ENCODE results near the gene AUH. TPM values are rescaled to one million over a fixed set of nuclear protein-coding genes. Genes with fewer than 3 reads are reported as not detected.

Gene AUH
- total and polyA plus RNA-seq, 5 experiments from 2014 or later: 10.0 to 30.5 (median 11.7) TPM

DNA sequence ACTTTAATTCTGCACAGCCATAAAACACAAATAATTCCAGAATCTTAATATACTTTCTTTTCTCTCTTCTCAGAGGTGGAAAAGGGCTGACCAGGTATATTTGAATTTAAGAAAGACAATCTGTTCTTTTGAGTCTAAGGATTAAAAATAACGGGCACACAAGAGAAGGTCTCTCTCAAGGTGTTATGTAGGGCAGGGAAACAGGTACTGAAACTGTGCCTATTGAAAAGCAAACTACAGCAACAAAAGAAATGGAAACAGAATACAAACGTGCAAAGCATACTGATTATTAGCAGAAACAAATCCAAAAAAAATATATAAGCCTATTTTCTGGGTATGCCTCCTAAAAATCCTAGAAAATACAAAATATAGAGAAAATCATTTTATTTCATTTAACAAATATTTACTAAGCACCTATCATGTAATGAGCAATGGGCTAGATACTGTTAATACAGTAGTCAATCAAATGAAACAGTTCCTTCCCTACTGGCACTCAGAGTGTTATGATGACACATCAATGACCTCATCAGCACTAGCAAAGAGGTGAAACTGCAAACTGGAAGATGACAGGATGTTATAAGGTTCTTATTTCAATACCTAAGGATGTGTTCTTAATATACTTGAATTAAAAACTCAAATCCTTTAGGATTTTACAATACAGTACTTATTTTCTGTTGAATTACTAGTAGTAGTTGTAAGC lies 87.7 kb downstream of the AUH start:
- POLR2A ChIA-PET: no interaction called here
- ATAC-seq: no peak

DNA sequence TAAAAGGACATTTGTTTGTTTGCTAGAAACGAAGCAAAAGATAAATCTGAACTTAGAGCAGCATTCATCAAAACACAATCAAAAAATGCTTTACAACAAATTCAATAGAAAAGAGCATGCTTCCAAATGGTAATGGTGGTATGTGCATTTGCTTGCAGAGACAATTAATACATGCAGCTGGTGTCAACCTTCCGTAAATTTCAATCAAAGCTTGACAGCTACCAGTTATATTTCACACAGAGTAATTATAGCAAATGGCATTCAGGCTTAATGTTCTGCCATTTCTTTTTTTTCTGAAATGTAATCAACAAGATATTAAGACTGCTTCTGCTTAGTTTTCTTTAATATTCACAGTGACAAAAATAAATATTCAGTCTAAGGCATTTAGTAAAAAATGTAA lies 90.6 kb downstream of the AUH start:
- no peaks in the 10 kb centered on the region for H3K27me3 Mint-ChIP-seq
- H3K27ac Mint-ChIP-seq: no peak overlapping the region
- POLR2A ChIA-PET: no interaction called here
- ATAC-seq (no peak), DNase-seq (no peak)
- H3K36me3 Mint-ChIP-seq: peaks cover 0 to 25% (median 8%) of the 10 kb centered on the region in 3 donors
- H3K9me3 Mint-ChIP-seq: no peaks in the 10 kb centered on the region
- H3K4me3 Mint-ChIP-seq: no peak overlapping the region
- H3K4me1 Mint-ChIP-seq: peaks cover 0 to 2% (median under 1%) of the 10 kb centered on the region in 4 donors

More for the DNA sequence above, 87.7 kb downstream of the AUH start:
- Mint-ChIP-seq H3K27ac (no peak overlapping the region), H3K27me3 (no peaks in the 10 kb centered on the region), H3K4me1 (peaks cover 0 to 5% (median under 1%) of the 10 kb centered on the region in 4 donors), H3K4me3 (no peak overlapping the region), H3K36me3 (peaks cover 4 to 16% (median 13%) of the 10 kb centered on the region in 3 donors), H3K9me3 (no peaks in the 10 kb centered on the region)
- DNase-seq: no peak

DNA sequence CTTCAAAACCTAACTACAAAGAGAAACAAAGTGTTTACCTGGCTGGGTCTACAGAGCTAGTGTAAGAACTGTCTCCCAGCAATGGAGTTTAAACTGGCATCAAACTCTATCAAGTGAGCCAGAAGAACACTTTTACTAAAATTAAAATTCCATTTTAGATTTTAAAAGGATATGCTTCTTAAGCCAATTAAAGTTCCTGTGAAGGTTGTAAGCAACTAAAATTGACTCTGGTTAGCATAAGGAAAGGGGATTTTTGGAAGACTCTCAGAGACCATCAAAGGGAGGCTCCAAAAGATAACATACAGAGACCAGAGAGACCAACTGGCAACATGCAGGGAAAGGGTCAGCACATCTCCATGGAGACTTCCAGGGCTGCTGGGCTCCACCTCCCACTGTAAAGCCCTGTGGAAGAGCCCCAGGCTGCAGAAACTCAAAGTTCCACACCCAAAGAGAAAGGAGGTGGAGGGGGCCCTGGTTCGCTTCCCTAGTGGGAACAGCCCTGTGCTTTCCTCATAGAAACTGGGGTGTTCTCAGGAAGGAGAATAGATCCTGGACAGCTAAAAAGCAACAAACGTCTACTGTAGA lies 91.7 kb downstream of the AUH start:
- ATAC-seq (no peak), DNase-seq (no peak)
- Mint-ChIP-seq H3K9me3 (peaks cover 1 to 7% (median 4%) of the 10 kb centered on the region in 9 donors), H3K36me3 (peaks cover 5 to 28% (median 14%) of the 10 kb centered on the region in 3 donors), H3K4me1 (peaks cover 0 to 2% (median under 1%) of the 10 kb centered on the region in 4 donors), H3K27ac (no peak overlapping the region), H3K4me3 (no peak overlapping the region), H3K27me3 (no peaks in the 10 kb centered on the region)
- POLR2A ChIA-PET: no interaction called here

DNA sequence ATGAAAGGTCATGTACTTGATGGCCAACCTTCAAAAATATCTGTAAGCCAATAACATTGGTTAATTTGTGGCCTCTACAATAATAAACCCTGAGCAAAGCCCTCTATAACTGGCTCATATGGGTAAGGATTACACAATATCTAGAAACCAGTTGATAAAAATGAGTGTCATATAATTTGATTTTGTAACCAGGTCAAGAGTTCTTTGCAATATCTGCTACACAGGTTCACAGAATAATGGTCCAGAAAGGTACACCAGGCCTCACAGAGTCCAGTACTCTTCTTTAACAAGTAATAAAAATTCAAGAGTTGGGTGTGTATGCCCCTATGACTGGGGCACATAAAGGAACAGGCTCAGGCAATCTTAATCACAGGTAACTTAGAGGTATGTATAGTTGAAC lies 95.3 kb downstream of the AUH start:
- H3K36me3 Mint-ChIP-seq: peaks cover 20 to 50% (median 29%) of the 10 kb centered on the region in 3 donors
- POLR2A ChIA-PET: no interaction called here
- no peak overlapping the region for H3K4me3 Mint-ChIP-seq
- ATAC-seq: no peak
- no peaks in the 10 kb centered on the region for H3K27me3 Mint-ChIP-seq
- peaks cover 0 to 1% (median 0%) of the 10 kb centered on the region in 4 donors for H3K4me1 Mint-ChIP-seq
- no peak overlapping the region for H3K27ac Mint-ChIP-seq
- H3K9me3 Mint-ChIP-seq: peaks cover 11 to 22% (median 16%) of the 10 kb centered on the region in 9 donors
- no peak for DNase-seq

DNA sequence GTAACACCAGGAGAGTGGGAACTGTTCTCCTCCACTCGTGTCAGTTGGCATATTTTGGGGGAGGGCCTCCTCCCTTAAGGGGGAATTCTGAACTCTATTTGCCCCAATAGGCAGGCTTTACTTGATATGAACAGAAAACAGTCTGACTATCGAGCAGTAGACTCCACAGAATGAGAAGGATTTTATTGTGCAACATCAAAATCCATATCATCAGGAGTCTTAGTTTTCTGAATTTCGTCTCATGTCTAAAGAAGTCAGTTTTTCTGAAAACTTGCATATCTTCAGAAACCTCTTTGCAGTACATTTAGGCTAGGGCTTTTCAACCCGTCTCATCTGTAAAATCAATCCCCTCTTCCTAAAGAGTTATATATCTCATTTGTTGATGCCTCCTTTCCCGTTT lies 96.2 kb downstream of the AUH start:
- no peaks in the 10 kb centered on the region for H3K27me3 Mint-ChIP-seq
- H3K4me1 Mint-ChIP-seq: peaks cover 0 to 3% (median under 1%) of the 10 kb centered on the region in 4 donors
- H3K36me3 Mint-ChIP-seq: peaks cover 20 to 52% (median 29%) of the 10 kb centered on the region in 3 donors
- DNase-seq (no peak), ATAC-seq (no peak)
- POLR2A ChIA-PET: no interaction called here
- H3K27ac Mint-ChIP-seq: no peak overlapping the region
- H3K9me3 Mint-ChIP-seq: peaks cover 11 to 22% (median 16%) of the 10 kb centered on the region in 9 donors
- no peak overlapping the region for H3K4me3 Mint-ChIP-seq

DNA sequence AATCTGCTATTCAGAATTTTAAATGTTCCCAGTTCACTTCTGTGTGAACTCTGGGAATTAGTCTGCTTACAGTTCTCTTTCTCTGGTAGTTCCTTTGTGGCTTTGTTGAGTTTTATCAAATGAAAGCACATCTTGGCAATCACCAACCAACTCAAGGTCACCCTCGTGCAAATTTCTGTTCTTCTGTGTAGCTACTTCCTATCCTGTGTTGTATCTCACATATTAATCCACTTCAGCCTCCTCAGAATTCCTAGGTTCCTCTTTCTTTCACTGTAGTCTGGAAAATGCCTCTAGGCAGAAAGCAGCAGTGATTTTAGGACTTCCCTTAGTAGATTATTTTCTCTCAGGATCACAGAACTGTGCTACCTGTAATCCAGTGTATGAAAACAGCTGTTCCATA lies 100.3 kb downstream of the AUH start:
- DNase-seq: no peak
- Mint-ChIP-seq H3K4me3 (no peak overlapping the region), H3K27me3 (no peaks in the 10 kb centered on the region), H3K27ac (peak overlapping the region in 1 of 10 donors; percentile 63), H3K36me3 (peaks cover 20 to 39% (median 22%) of the 10 kb centered on the region in 3 donors), H3K4me1 (peaks cover 3 to 11% (median 8%) of the 10 kb centered on the region in 4 donors), H3K9me3 (peaks cover 11 to 22% (median 16%) of the 10 kb centered on the region in 9 donors)
- no peak for ATAC-seq
- POLR2A ChIA-PET: no interaction called here

DNA sequence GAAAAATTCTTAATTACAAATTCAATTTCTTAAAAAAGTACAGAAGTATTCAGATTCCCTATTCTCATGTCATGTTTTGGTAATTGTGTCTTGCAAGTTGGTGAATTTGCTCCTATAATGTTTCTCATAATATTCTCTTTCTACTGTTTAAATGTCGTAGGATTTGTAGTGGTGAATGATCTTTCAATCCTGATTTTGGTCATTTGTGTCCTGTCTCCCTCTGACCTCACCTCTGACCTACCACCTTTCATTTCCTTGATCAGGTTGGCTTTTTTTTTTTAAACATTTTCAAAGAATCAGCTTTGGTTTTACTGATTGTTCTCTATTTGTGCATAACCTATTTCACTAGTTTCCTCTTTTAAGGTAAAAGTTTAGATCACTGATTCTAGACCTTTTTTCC lies 102.6 kb downstream of the AUH start:
- no peaks in the 10 kb centered on the region for H3K27me3 Mint-ChIP-seq
- DNase-seq: no peak
- peaks cover 4 to 8% (median 5%) of the 10 kb centered on the region in 9 donors for H3K9me3 Mint-ChIP-seq
- H3K4me3 Mint-ChIP-seq: no peak overlapping the region
- POLR2A ChIA-PET: no interaction called here
- H3K4me1 Mint-ChIP-seq: peaks cover 10 to 14% (median 12%) of the 10 kb centered on the region in 4 donors
- H3K36me3 Mint-ChIP-seq: peaks cover 6 to 22% (median 9%) of the 10 kb centered on the region in 3 donors
- no peak for ATAC-seq
- no peak overlapping the region for H3K27ac Mint-ChIP-seq

DNA sequence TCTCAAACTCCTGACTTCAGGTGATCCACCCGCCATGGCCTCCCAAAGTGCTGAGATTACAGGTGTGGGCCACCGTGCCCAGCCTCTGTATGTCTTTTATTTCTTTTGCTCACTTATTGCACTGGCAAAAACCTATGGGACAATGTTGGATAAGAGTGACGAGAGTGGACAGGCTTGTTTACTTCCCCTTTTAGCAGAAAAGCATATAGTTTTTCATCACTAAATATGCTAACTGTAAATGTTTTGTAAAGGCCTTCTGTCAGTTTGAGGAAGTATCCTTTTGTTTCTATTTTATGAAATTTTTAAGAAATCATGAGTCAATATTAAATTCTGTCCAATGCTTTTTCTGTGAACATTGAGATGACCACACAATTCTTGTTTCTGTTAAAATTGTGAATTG lies 103.3 kb downstream of the AUH start:
- POLR2A ChIA-PET: no interaction called here
- Mint-ChIP-seq H3K4me3 (no peak overlapping the region), H3K27ac (no peak overlapping the region), H3K27me3 (no peaks in the 10 kb centered on the region), H3K36me3 (peaks cover 0 to 15% (median 5%) of the 10 kb centered on the region in 3 donors), H3K9me3 (peaks cover 0 to 2% (median 0%) of the 10 kb centered on the region in 9 donors), H3K4me1 (peaks cover 12 to 18% (median 15%) of the 10 kb centered on the region in 4 donors)
- no peak for ATAC-seq
- DNase-seq: no peak

DNA sequence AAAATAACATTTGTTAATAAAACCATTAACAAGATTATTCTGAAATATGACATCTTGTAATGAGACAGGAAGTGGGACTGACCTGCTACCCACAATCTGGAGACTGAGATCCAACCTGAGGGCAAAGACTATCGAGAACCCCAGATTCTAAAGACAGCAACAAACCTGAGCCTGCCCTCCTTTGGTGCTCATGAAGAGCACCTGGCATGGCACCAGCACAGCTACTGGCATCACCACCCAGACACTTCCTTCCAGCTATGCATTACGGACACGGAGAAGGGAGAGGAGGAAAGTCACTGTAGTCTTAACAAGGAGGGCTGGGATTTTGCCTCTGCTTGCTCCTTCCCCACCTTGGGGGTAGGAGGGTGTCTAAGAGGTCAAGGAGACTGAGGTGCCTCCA lies 105.5 kb downstream of the AUH start:
- Mint-ChIP-seq H3K4me1 (peaks cover 12 to 18% (median 16%) of the 10 kb centered on the region in 4 donors), H3K36me3 (peaks cover 0 to 6% (median 2%) of the 10 kb centered on the region in 3 donors), H3K4me3 (no peak overlapping the region), H3K27ac (peak overlapping the region in 2 of 10 donors; percentile 13 to 63), H3K27me3 (no peaks in the 10 kb centered on the region), H3K9me3 (no peaks in the 10 kb centered on the region)
- ATAC-seq: no peak
- no peak for DNase-seq
- POLR2A ChIA-PET: no interaction called here

DNA sequence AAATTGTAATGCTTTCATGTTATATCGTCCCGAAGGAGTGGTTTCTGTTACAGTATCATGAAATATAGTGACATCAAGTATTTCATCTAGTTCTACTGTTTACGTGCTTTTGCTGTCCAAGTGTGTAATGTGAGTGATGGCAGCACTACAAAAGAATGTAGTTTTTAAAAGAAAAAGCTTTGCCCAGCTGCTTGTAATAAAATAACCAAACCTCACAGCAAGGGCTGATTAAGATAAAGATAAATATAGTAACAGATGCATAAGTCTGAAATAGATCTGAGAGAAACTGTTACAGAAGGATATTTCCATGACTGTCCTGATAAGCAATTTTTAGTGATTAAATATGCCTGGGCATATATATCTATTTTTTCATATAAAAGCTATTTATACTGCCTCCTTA lies 106.4 kb downstream of the AUH start:
- no peak for DNase-seq
- ATAC-seq: no peak
- Mint-ChIP-seq H3K9me3 (no peaks in the 10 kb centered on the region), H3K4me3 (no peak overlapping the region), H3K27me3 (no peaks in the 10 kb centered on the region), H3K4me1 (peaks cover 12 to 20% (median 15%) of the 10 kb centered on the region in 4 donors), H3K36me3 (peaks cover 0 to 6% (median 3%) of the 10 kb centered on the region in 3 donors), H3K27ac (no peak overlapping the region)
- POLR2A ChIA-PET: no interaction called here

DNA sequence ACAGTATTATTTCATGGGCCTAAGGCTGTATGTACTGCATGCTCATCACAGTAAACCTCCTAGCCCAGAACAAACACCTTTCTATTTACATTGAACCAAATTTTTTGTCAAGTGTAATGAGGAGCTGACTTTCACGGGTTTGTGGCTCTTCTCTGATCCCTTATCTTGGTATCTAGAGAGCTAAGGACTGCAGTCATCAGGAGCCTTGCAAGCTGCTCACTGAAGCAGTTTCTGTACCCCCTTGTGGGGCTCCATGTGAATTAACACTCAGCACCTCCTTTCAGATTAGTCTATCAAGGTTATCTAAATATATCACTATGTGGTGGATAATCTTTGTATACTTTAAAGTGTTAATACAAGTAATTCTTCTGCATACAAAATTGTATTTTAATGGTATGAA lies 108.2 kb downstream of the AUH start:
- ATAC-seq: peak in 1 of 2 donors; percentile 61
- no peak overlapping the region for H3K4me3 Mint-ChIP-seq
- peak in 5 of 10 donors; percentile 1 to 37 (median 9) for DNase-seq

DNA sequence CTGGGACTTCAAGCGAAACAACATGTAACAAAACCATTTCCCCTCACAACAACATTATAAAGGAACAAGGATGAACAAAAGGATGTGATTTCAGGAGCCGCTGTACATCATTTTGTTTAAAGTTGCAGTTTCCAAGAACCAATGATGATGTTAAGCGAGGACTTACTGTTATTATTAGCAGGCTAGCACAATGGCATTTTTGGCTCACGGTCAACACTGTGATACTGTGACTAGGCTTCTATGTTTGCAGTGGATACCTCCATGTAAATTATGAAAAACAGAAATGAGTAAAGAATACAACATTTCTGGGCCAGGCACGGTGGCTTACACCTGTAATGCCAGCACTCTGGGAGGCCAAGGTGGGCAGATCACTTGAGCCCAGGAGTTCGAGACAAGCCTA lies 113.0 kb downstream of the AUH start:
- peaks cover 15 to 30% (median 24%) of the 10 kb centered on the region in 4 donors for H3K4me1 Mint-ChIP-seq
- POLR2A ChIA-PET: no interaction called here
- peaks cover 0 to 8% (median 6%) of the 10 kb centered on the region in 3 donors for H3K36me3 Mint-ChIP-seq
- H3K27me3 Mint-ChIP-seq: no peaks in the 10 kb centered on the region
- no peaks in the 10 kb centered on the region for H3K9me3 Mint-ChIP-seq
- H3K27ac Mint-ChIP-seq: no peak overlapping the region
- DNase-seq (no peak), ATAC-seq (no peak)
- H3K4me3 Mint-ChIP-seq: no peak overlapping the region

More for the DNA sequence above, 108.2 kb downstream of the AUH start:
- peaks cover 0 to 5% (median 2%) of the 10 kb centered on the region in 3 donors for H3K36me3 Mint-ChIP-seq
- no peaks in the 10 kb centered on the region for H3K9me3 Mint-ChIP-seq
- H3K4me1 Mint-ChIP-seq: peaks cover 12 to 25% (median 15%) of the 10 kb centered on the region in 4 donors
- POLR2A ChIA-PET: interaction anchor here (1.1 kb wide), 1 partner anchor 60 kb away, joined by 6 read pairs; no protein-coding TSS in a partner anchor
- H3K27me3 Mint-ChIP-seq: no peaks in the 10 kb centered on the region
- H3K27ac Mint-ChIP-seq: no peak overlapping the region

DNA sequence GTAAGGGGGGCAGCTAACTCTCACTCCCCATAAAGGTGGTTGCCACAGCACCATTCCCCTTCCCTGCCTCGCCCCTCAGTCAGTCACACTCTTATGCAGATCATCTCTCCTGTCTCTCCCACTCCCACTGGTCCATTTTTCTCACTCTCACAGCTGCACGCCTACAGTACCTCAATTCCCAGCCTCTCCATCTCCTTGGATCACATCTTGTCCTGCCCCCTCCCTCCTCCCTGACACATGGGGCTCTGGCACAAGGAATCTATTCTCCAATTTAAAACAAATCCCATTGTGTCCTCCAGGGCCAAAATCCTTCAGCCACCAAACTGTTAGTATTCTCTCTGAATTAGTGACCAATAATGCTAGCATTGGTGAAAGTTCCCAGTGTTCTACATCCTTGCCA lies 114.4 kb downstream of the AUH start:
- Mint-ChIP-seq H3K36me3 (peaks cover 0 to 13% (median 12%) of the 10 kb centered on the region in 3 donors), H3K9me3 (no peaks in the 10 kb centered on the region), H3K27ac (peak overlapping the region in 1 of 10 donors; percentile 67), H3K4me3 (no peak overlapping the region), H3K4me1 (peaks cover 15 to 28% (median 23%) of the 10 kb centered on the region in 4 donors), H3K27me3 (no peaks in the 10 kb centered on the region)
- DNase-seq: no peak
- no peak for ATAC-seq
- POLR2A ChIA-PET: no interaction called here

Data from naive thymus-derived CD8-positive, alpha-beta T cell (primary cell).